ENCODE data around the gene GALNT2.

DNA sequence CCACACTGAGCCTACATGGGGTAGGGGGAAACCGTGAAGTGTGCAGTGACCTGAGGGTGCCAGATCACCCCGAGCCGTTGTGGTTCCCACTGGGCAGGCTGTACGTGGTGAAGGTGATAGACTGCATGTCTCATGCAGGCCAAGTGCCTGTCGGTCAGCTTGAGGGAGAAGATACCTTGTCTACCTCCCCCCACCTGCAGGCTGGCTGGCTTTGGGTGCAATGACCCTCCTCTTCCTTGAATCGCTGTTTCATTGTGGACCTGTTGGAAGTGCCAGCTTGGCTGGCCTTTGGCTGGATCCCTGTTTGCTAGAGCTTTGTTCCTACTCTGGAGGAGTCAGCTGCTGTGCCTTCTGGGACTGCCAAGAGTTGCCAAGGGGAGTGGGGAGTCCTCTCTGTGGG, 92.5 kb downstream of the GALNT2 start:
- TF ChIP-seq POLR2A (IDR thresholded peaks at IDR 0.05; ENCODE audit: low read length) (no peak), GATA1 (IDR thresholded peaks at IDR 0.05; ENCODE audit: low read depth, low read length) (no peak)
